GM12878 (cell line): ENCODE data around the gene PHLDB3. TPM values are rescaled to one million over a fixed set of nuclear protein-coding genes. Genes with fewer than 3 reads are reported as not detected.

Experiments
- BCL3 ChIP-seq: IDR thresholded peaks from 2 replicates; pipeline ENCODE4 v1.6.1; 2011; ENCODE audit warnings: borderline replicate concordance, low read depth, mild to moderate bottlenecking, moderate library complexity, low read length; ENCODE audit not compliant: insufficient read depth, poor library complexity, severe bottlenecking
- BHLHE40 ChIP-seq, 2 experiments: fragments of 450-650 bp in 1 of 2; IDR thresholded peaks; 2 replicates each; pipeline ENCODE4 v1.6.1; 2011 to 2017; ENCODE audit warnings: low read depth in 2 of 2, borderline replicate concordance in 1 of 2, improper control_type of control experiment in 1 of 2, low read length in 1 of 2, mild to moderate bottlenecking in 1 of 2
- CBX5 ChIP-seq: sonication (generic); IDR thresholded peaks from 2 replicates; pipeline ENCODE4 v1.6.1; 2016; ENCODE audit warnings: low read depth, moderate library complexity, mild to moderate bottlenecking, inconsistent platforms
- CHD1 ChIP-seq: IDR thresholded peaks from 2 replicates; pipeline ENCODE4 v1.6.1; 2012; ENCODE audit warnings: low read depth, low read length, improper control_type of control experiment
- CHD2 ChIP-seq: IDR thresholded peaks from 2 replicates; pipeline ENCODE4 v1.6.1; 2011; ENCODE audit warnings: low read depth, low read length, improper control_type of control experiment, borderline replicate concordance
- FOS ChIP-seq: IDR thresholded peaks from 3 replicates; pipeline ENCODE4 v1.6.1; 2011; ENCODE audit warnings: borderline replicate concordance; ENCODE audit not compliant: insufficient read length; ENCODE audit errors: extremely low read depth
- GABPA ChIP-seq: IDR thresholded peaks from 2 replicates; pipeline ENCODE4 v1.6.1; 2014; ENCODE audit warnings: antibody characterized with exemption, low read depth, mild to moderate bottlenecking, inconsistent platforms
- GATAD2B ChIP-seq: fragments of 450-650 bp; conservative IDR thresholded peaks from 2 replicates; pipeline ENCODE4 v1.6.1; 2017; ENCODE audit warnings: low read depth, mild to moderate bottlenecking, moderate library complexity
- HDAC6 ChIP-seq: fragments of 200-600 bp; sonication (generic); IDR thresholded peaks from one replicate; pipeline ENCODE4 v1.8.0; 2017; ENCODE audit warnings: antibody characterized with exemption; ENCODE audit not compliant: unreplicated experiment
- IKZF2 ChIP-seq, 2 experiments: fragments of 450-650 bp; IDR thresholded peaks; 2 replicates each; pipeline ENCODE4 v1.6.1; 2017; ENCODE audit warnings: mild to moderate bottlenecking in 2 of 2, moderate library complexity in 2 of 2
- MLLT1 ChIP-seq: fragments of 450-650 bp; IDR thresholded peaks from 2 replicates; pipeline ENCODE4 v1.6.1; 2016; ENCODE audit warnings: mild to moderate bottlenecking
- NFIC ChIP-seq: IDR thresholded peaks from 2 replicates; pipeline ENCODE4 v1.6.1; 2012; ENCODE audit warnings: low read depth, mild to moderate bottlenecking, inconsistent platforms, low read length, moderate library complexity
- NFYA ChIP-seq: IDR thresholded peaks from 2 replicates; pipeline ENCODE4 v1.6.1; 2011; ENCODE audit warnings: low read depth, mild to moderate bottlenecking, low read length, improper control_type of control experiment, borderline replicate concordance
- NR2C1 ChIP-seq: fragments of 450-650 bp; IDR thresholded peaks from 2 replicates; pipeline ENCODE4 v1.6.1; 2017; ENCODE audit warnings: antibody characterized with exemption, mild to moderate bottlenecking, moderate library complexity
- NR2F1 ChIP-seq: fragments of 450-650 bp; conservative IDR thresholded peaks from 2 replicates; pipeline ENCODE4 v1.6.1; 2017; ENCODE audit warnings: mild to moderate bottlenecking
- PML ChIP-seq: IDR thresholded peaks from 2 replicates; pipeline ENCODE4 v1.6.1; 2012; ENCODE audit warnings: low read length, inconsistent platforms
- RBBP5 ChIP-seq: fragments of 200-600 bp; sonication (generic); conservative IDR thresholded peaks from 2 replicates; pipeline ENCODE4 v1.6.1; 2016
- RELA ChIP-seq: fragments of 450-650 bp; IDR thresholded peaks from 2 replicates; pipeline ENCODE4 v1.8.0; 2014; ENCODE audit warnings: borderline replicate concordance; ENCODE audit not compliant: partially characterized antibody
- SMAD1 ChIP-seq: fragments of 450-650 bp; IDR thresholded peaks from 2 replicates; pipeline ENCODE4 v1.6.1; 2018; ENCODE audit warnings: mild to moderate bottlenecking, low read depth; ENCODE audit not compliant: partially characterized antibody
- SP1 ChIP-seq: IDR thresholded peaks from one replicate; pipeline ENCODE4 v1.6.1; 2011; ENCODE audit warnings: low read depth, low read length
- SRF ChIP-seq, 2 experiments: IDR thresholded peaks; 2 replicates each; pipeline ENCODE4 v1.6.1; 2011; ENCODE audit warnings: low read depth in 2 of 2, low read length in 2 of 2, mild to moderate bottlenecking in 1 of 2, moderate library complexity in 1 of 2
- TCF12 ChIP-seq: IDR thresholded peaks from 2 replicates; pipeline ENCODE4 v1.6.1; 2011; ENCODE audit warnings: low read depth, mild to moderate bottlenecking, low read length
- YBX1 ChIP-seq: fragments of 450-650 bp; IDR thresholded peaks from 2 replicates; pipeline ENCODE4 v1.6.1; 2016; ENCODE audit warnings: antibody characterized with exemption
- YY1 ChIP-seq: IDR thresholded peaks from 2 replicates; pipeline ENCODE4 v1.6.1; 2011; ENCODE audit warnings: low read depth, mild to moderate bottlenecking, low read length
- ZNF274 ChIP-seq: IDR thresholded peaks from one replicate; pipeline ENCODE4 v1.8.0; 2011; ENCODE audit not compliant: insufficient read length, insufficient read depth
- ZSCAN29 ChIP-seq: fragments of 450-650 bp; IDR thresholded peaks from 2 replicates; pipeline ENCODE4 v1.6.1; 2017; ENCODE audit warnings: mild to moderate bottlenecking, moderate library complexity
- polyA plus RNA-seq, 11 experiments: library from polyadenylated mRNA; depleted of rRNA in 4 of 11; unstranded in 6 of 11; stranded (reverse) in 5 of 11; fragments of >200 nt; fragmentation: Nextera tagmentation in 4 of 11; fragmentation: Illumina TruSeq in 1 of 11; extraction: Ambion mirVana in 4 of 11; extraction: Trizol in 1 of 11; gene quantifications; 1 replicate in 1 of 11; 2 replicates in 10 of 11; pipeline versions ENCODE4 v1.2.1 to v1.2.3, GENCODE V29; 2011 to 2016; ENCODE audit warnings: inconsistent platforms in 2 of 11, missing spikeins in 2 of 11, low read depth in 1 of 11
- total RNA-seq, 4 experiments: library from RNA; depleted of rRNA in 3 of 4; stranded (reverse); fragments of >200 nt in 3 of 4; fragmentation: Illumina TruSeq in 1 of 4; extraction: Trizol in 1 of 4; gene quantifications; 2 replicates each; pipeline versions ENCODE4 v1.2.1 to v1.2.3, GENCODE V29; 2013 to 2021

The PHLDB3 gene
- total and polyA plus RNA-seq, 10 of the 15 experiments (the other 5 are each of a cell fraction or from before 2014, with no cell fraction given) = 0.13 to 13.0 (median 5.5) TPM

- no peak for TF ChIP-seq RELA
- TF ChIP-seq ZNF274 = no peak
- TF ChIP-seq GATAD2B = peak; percentile 79
- TF ChIP-seq NFIC = no peak
- no peak for TF ChIP-seq BCL3
- TF ChIP-seq YBX1 = no peak
- TF ChIP-seq SMAD1 = no peak
- TF ChIP-seq TCF12 = 0 out of 2 replicates have a peak, but pooled peaks have one; percentile 32
- peak; percentile 51 for TF ChIP-seq HDAC6
- peak; percentile 67 for TF ChIP-seq YY1
- TF ChIP-seq PML = no peak
- TF ChIP-seq ZSCAN29 = no peak
- TF ChIP-seq NR2F1 = peak; percentile 87
- TF ChIP-seq GABPA = no peak
- TF ChIP-seq MLLT1 = no peak
- TF ChIP-seq FOS = no peak
- no peak for TF ChIP-seq NFYA
- TF ChIP-seq BHLHE40 (IDR thresholded peaks at IDR 0.05; ENCODE audit: borderline replicate concordance in 1 of 2, low read depth in 2 of 2, low read length in 1 of 2) = peak in 1 of 2 experiments; percentile 59; a peak in 1 of 4 replicates
- TF ChIP-seq CBX5 = no peak
- TF ChIP-seq RBBP5 = no peak
- TF ChIP-seq NR2C1 = peak; percentile 84
- 0 out of 4 replicates have a peak, but pooled peaks of 1 of the 2 experiments have one; percentile 19 for TF ChIP-seq SRF (IDR thresholded peaks at IDR 0.05; ENCODE audit: low read depth in 2 of 2, low read length in 2 of 2)
- peak in 1 of 2 experiments; percentile 17; a peak in 1 of 4 replicates for TF ChIP-seq IKZF2 (IDR thresholded peaks at IDR 0.05)
- TF ChIP-seq SP1 = peak; percentile 71
- TF ChIP-seq CHD1 = no peak
- TF ChIP-seq CHD2 = no peak
Observed at GRCh38 chr19:43526884-43527859, 22.6 kb upstream of the PHLDB3 start, which contains the start of gene ETHE1 (continued).
